Stimulated activated CD8-positive, alpha-beta memory T cell treated with anti-CD3 and anti-CD28 coated beads, Interleukin-7, amount 100 ng/mL, for 4 hours (primary cell): ENCODE data around the gene CMPK1.

Source experiments
- DNase-seq, 2 donors: peaks; one replicate each; pipeline ENCODE4 v3.0.0-alpha.2; 2020; ENCODE audit warnings: low read depth in 2 of 2

CMPK1 gene

DNA sequence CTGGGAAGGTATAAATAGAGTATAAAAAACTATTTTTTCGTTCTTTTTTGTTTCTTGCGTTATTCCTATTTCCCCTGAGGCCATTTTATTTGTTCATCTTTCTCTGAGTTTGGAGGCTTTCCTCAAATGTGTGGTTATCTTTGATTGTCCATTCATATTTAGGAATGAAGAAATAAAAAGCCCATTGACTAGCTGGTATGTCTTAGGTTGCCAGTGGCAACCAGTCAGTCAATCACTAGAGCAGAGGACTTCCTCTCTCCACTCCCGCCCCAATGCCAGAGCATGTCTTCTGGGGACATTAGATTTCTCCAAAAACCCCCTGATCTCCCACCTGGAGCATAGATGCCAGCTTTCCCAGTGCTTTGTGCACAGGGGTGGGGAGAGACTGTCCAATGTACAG is 61.8 kb downstream of the CMPK1 start:
- no peak for DNase-seq

DNA sequence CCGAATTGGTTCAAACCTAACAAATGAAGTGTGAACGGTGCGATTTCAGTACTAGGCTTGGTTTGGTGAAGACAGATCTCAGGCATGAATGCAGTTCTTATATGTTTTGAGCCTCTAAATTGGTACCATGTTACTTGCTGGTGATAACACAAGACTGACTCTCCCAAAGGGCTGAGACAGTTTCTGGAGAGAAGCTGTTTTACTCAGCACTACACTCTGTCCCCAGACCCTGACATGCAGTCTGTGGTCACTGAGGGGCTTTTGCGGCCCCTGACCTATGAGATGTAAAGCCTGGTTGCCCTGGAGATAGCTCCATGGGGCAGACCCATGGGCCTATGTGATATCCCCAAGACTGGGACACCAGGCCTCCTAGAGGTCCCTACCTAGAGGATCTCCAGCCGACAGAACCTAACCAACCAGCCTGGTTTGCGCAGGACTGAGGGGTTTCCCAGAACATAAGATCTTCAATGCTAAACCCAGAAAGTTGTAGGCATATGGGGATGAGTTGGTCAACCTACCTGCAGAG is 63.1 kb downstream of the CMPK1 start:
- no peak for DNase-seq

DNA sequence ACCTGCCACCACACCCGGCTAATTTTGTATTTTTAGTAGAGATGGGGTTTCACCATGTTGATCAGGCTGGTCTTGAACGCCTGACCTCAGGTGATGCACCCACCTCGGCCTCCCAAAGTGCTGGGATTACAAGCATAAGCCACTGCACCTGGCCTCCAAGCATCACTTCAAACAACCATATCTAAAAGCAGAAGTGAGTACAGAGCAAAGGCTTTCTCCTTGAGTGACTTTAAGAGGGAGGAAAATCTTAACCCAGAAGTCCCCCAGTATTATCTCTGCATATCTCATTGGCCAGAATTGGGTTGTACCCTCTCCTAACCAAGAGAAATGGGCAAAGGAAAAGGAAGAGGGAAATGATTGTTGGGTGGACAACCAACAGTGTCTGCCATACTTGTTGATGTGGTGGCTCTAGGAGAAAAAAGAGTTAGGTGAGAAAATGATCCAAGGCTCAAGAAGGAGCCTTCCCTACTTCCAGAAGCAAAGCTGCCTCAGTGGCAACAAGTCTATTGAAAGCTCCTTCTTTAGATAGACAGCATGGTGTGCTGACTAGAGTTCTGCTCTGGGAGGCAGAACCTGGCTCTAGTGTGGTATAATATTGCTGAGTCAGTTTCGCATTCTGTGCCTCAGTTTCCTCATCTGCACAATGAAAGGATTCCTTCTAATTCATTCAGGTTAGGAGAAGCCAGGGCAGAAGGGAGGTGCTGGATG is 65.7 kb downstream of the CMPK1 start:
- no peak for DNase-seq

DNA sequence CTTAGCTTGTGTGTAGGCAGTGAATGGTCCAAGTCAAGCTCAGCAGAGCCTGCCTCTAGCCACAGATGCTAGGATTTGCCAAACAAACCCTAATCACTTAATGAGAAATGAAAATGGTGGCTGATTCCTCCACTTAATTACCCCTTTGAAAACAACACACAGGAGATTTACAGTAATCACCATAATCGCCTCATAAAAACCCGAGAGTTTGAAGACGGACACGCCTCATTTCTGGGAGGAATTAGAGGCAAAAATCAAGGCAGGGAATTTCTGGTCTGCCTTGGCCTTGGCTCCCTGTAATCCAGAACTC is 66.2 kb downstream of the CMPK1 start:
- no peak for DNase-seq

DNA sequence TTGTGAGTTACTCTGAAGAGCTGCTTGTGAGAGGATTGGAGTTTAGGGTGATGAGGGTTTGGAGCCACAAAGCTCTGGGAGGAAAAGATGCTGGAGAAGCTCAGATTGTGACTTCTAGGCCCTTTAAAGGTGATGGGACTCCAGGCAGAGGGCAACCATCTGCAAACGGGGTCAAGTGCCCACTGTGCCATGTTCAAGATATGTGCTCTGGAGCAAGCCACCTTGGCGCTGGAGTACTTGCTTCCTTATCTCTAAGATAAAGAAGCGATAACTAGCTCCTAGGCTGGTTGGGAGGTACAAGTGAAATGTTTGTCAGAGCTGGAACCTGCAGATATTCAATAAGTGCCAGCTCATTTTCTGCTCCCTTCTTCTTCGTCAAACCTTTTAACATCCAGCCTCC is 68.2 kb downstream of the CMPK1 start:
- DNase-seq = no peak

DNA sequence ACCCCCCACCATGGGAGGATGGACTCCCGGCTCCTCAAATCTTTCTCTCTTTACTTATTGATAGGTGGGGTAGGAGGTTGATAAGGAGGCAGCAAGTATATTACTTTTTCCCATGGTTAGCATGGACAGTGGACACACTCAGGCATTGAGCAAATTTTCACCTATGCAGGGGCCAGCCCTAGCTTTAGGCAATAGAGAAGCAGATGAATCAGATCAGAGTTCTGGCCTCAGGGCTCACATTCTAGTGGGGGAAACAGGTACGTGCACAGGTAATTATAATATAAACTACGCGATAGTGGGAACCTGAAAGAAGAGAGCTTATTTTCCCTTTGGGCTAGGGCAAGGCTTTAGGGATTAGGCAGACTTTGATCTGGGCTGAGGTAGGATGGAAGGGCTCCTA is 69.0 kb downstream of the CMPK1 start:
- DNase-seq = no peak

DNA sequence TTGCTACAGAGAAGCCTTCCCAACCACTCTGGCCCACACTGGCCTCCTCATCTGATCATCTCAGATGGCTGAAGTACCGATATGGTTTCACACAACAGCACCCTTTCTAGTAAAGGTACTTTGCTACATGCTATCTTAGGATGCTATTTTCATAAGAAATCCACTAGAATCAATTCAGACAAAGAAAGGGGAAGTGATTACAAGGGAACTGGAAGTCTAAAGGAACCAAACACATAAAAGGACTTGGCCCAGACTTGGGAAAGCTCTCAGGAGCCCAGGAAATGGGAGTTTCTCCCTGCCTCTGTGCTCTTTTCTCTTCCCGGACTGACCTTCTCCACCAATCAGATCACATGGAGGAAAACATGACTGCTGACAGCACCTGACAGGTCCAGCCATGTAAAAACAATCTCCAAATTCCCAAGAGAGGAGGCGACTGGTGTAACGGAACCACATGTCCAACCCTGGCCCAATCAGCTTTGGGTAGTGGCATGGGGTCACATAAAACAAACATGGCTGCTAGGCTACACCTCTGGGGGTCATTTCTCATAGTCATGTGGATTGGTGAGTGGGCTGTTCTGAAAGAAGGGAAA is 69.8 kb downstream of the CMPK1 start:
- no peak for DNase-seq

DNA sequence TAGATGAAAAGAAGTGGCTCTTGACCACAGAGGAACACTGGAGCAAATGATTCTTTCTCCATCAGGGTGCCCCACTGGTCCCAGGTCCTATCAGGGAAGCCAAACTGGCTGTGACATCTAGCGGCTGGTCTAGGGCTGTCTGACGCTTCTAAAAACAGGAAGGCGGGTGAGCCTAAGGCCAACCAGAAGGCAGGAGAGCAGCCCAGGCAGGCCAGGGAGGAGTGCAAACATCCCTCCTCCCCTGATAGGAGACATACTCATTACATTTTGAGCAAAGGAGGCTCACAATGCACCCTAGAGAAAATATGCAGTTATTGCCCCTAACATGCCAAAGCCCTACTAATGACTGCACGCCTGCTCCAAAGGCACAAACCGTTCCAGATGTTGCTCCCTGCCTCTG is 72.1 kb downstream of the CMPK1 start:
- no peak for DNase-seq

DNA sequence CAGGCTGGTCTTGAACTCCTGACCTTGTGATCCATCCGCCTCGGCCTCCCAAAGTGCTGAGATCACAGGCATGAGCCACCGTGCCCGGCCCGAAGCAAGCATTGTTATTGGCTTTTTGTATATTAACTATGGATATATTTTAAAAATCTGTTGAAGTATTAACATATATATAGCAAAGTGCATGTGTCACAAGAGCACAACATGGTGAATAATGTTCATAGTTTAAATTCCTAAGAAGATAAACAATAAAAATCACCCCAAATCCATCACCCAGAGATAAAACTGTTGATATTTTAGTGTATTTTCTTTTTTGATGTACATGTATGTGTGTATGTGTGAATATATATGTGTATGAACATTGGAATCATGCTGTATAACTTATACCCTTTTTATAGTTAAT is 73.4 kb downstream of the CMPK1 start:
- DNase-seq = no peak

DNA sequence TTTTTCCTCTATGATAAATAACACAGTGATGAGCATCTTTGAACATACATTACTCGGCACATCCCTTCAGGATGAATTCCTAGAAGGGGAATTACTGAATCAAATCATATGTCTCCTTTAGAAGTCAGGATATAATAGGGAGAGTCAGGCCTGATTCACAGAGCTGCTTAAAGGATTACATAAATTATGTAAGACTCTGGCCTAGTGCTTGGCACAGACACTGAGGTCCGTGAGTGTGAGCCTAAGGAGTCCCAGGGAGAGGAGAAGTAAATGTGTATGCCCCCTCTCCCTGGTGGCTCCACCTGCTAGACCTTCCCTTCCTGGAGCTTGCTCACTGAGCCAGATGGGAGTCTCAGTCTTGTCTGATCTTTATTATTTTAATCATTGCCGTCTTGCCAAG is 73.9 kb downstream of the CMPK1 start:
- DNase-seq = no peak

DNA sequence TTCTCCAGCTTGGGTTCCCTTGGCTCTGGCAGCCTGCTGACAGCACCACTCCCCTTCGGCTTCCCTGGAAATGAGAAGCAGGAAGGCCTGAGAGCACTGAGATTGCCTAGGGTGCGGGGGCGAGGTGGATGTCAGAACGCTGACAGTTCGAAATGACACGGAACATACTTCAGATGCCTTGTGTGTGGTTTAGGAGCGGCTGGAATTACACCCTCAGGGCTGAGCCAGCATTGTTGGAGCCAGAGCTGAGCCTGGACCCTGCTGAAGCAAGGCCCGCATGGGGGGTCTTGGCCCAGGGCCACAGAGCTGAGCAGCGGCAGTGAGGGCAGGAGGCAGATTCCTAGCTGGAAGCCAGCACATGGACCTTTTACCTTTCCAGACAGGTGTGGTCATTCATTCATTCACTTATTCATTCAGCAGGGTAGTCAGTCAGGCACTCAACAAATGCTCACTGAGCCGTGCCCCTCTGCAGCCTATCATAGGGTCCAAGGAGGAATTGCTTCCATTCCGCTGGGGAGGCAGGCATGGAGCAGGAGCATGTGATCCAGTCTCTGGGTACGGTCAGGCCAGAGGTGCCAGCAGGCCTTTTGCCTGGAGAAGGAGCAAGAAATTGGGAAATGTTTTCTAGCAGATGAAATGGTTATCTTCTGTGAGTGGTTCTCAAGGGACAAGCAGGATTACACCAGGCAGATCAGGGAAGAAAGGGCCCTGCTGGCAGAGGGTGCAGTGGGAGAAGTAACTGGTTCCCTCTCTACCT is 75.9 kb downstream of the CMPK1 start:
- no peak for DNase-seq

DNA sequence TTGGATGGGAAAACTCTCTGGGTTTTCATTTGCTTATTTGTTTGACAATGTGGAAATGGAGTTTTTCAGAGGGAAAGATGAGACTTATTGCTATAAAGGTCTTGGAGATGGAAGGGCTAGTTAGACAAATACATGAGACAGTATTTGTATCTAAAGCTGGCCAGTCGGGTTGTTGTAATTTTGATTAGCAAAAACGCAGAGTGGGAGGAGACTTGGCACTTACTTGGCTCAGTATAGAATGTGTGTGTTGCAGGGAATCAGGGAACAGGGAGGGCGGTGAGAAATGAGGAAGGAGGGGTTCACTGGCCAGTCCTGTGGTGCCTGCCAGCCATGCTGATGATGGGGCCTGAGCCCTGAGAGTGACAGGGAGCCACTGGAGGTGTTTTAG is 76.5 kb downstream of the CMPK1 start:
- no peak for DNase-seq

DNA sequence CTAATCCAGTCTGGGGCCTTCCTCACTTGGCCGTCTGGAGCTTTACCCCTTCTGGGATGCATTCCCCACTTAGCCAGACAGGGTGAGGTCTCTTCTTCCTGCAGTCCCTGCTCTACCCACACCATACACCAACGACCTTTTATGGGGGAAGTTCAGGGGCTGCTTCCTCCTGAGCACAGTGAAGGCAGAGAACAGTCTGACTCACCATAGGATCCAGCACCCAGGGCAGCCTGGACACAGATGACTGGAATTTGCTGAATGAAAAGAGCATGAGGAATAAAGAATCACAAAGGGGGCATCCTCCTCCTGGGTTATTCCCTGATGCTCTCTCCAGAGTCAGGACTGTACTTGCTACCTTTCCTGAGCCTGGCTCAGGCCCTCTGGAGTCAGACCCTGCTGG is 77.8 kb downstream of the CMPK1 start:
- no peak for DNase-seq

DNA sequence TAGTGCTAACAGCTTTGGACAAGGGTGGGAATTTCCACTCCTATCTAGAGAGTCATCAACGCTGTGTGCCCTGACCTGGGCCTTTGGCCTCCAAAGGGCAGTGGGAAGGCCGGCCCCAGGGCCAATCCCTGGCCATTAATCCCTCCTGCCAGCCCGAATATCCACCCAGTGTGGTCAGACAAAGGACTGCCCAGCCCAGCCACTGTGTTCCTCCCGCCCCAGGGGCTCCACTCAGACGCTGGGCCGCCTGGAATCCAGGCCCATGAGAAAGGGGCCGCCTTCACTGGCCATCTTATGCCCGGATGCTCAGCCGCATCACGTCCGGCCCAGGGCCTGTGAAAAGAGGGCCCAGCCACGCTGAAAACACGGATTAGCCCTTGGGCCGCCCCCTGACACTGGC is 78.8 kb downstream of the CMPK1 start:
- no peak for DNase-seq

DNA sequence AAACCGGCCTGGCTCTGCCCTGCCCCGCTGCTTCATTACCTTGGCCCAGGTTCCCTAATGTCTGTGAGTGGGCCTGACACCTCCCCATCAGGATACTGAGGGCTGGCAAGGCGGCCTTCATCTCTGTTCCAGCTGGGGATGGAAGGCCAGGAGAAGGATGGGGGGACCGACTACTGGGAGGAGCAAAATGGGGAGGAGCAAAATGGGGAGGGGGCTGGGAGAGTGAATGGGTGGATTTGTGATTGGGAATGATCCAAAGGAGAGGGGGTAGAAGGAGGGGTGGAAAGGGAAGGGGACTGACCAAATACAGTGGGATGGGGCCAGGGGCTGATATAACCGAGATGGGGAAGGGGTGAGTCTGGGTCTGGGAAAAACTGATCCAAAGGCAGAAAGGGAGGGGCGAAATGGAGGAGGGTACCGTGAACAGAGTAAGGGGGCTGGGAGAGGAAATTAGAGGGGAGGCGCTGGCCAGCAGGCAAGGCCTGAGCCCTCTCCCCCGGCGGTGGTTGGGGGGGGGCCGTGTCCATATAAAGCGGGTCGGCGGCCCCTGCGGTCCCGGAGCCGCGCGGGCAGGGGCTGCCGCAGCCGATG is 82.2 kb downstream of the CMPK1 start, which contains the start of gene FOXE3:
FOXE3 (plus strand) TSS at position 558 of the 591 bp plus-strand sequence; CDS start at position 589, 31 bp downstream.
- DNase-seq = no peak

DNA sequence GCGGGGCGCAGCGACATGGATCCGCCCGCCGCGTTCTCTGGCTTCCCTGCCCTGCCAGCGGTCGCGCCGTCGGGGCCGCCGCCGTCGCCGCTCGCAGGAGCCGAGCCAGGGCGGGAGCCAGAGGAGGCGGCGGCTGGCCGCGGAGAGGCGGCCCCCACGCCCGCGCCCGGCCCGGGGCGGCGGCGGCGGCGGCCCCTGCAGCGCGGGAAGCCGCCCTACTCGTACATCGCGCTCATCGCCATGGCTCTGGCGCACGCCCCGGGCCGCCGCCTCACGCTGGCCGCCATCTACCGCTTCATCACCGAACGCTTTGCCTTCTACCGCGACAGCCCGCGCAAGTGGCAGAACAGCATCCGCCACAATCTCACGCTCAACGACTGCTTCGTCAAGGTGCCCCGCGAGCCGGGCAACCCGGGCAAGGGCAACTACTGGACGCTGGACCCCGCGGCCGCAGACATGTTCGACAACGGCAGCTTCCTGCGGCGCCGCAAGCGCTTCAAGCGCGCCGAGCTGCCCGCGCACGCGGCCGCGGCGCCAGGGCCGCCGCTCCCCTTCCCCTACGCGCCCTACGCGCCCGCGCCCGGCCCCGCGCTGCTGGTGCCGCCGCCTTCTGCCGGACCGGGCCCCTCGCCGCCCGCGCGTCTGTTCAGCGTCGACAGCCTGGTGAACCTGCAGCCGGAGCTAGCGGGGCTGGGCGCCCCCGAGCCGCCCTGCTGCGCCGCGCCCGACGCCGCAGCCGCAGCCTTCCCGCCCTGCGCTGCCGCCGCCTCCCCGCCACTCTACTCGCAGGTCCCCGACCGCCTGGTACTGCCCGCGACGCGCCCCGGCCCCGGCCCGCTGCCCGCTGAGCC is 83.0 kb downstream of the CMPK1 start:
- no peak for DNase-seq

DNA sequence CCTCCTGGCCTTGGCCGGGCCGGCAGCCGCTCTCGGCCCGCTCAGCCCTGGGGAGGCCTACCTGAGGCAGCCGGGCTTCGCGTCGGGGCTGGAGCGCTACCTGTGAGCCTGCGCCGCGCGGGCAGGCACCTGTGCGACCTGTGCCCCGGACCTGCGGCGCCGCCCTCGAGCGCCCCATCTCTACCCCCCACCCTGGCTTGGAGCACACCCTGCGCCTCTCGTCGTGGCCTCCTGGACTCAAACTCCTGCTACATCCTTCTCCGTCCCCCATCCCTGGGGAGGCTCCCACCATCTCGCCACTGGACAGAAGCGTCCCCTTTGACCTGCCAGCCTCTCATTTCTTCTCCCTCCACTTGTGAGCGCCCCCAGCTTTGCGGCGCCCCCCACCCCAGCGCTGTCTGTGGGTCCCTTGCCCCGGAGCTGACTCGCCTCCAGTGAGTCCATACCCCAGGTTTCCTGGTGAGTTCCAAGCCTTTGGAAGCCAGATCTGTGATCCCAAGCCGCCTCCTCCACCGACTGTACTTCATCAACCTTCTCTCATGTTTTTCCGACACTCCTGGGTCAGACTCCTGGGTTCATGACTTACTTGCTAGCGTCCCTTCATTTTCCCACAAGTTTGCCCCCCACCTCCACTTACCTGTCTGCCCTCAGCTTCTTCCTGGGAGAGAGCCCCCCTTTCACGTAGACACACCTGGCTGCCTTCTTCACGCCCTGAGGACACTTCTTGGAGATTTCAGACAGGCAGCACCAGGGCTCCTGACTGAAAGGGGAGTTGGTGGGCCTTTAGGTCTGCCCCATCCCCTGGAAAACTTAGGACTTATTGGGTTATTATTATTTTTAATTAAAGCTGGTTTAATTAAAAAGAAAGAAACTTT is 83.8 kb downstream of the CMPK1 start:
- DNase-seq = no peak

DNA sequence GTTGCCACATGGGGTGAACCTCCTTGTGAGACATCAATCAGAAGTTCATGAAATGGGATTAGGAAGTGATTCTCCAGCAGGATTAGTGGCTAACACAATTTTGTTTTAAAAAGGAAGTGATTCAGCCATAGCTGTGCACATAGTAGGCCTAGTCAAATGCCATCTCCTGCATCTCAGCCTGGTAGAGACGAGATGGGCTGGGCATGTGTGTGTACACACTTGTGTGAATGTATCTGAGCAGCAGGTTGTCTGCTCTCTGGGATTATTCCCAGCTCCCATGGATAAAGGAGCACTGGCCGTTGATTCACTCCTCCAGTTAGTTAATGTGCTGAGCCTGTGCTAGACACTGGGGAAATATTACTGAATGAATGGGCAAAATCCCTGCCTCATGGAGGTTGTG is 84.5 kb downstream of the CMPK1 start:
- DNase-seq = no peak

DNA sequence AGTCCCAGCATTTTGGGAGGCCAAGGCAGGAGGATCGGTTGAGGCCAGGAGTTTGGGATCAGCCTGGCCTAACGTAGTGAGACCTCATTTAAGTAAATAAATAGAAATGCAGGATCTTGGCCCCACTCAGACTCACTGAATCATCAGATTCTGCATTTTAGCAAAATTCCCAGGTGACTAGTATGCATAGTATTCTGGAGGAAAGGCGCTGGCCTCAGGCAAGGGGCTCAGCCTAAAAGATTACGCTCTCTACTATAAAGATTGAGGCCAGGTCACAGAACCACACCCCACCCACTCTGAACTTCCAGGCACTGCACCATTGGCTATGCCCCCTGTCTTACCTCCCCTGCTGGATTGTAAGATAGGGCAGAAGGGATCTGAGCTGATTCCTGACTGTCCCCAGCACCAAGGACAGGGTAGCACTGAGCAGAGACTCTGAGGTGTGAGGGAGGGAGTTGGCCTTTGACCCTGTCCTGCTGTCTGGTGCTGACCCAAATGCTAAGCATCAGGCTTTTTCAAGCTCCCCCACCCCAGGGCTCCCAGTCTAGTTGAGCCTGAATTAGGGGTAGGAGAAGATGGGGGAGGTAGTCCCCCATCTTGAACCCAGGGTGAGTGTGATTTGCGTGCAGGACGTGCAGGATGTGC is 85.2 kb downstream of the CMPK1 start:
- DNase-seq = no peak

DNA sequence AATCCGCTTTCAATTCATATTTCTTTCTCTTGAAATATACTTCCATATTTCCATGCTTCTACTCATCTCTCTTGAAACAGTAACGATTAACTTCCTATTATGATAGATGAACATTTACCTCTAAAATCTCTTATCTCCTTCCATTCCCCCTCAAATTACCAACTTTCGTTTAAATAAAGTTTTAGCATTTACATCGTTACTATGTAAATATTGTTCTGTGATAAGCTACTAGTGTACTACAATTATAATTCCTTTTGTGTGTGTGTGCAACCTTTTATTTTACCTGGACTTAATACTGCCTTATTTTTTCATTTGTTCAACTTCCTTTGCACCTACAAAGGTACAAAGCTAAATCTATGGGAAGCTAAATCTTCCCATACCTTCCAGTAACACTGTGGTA is 87.0 kb downstream of the CMPK1 start:
- no peak for DNase-seq
